NB4 (cell line): ENCODE data around the gene FHIT.
A peak's percentile ranks its signal among the peaks of the same experiment; 100 is the strongest.

Experiments
- DNase-seq: peaks from one replicate; pipeline ENCODE4 v3.0.0; 2010; ENCODE audit warnings: low read depth
- H3K4me3 ChIP-seq: one replicate; pipeline ENCODE4 v1.5.1; 2011; ENCODE audit warnings: mild to moderate bottlenecking, low read depth, low read length, moderate library complexity
- CTCF ChIP-seq: IDR thresholded peaks from one replicate; pipeline ENCODE4 v1.5.1; 2012; ENCODE audit warnings: low read depth, low read length
- MAX ChIP-seq: IDR thresholded peaks from 2 replicates; pipeline ENCODE4 v1.6.1; 2011; ENCODE audit warnings: low read depth, low read length
- MYC ChIP-seq: IDR thresholded peaks from 2 replicates; pipeline ENCODE4 v1.6.1; 2011; ENCODE audit warnings: low read depth, low read length
- POLR2A ChIP-seq: IDR thresholded peaks from 2 replicates; pipeline ENCODE4 v1.6.1; 2011; ENCODE audit warnings: mild to moderate bottlenecking; ENCODE audit not compliant: insufficient read length; ENCODE audit errors: extremely low read depth

Gene FHIT

GRCh38 chr3:61251174-61251972, at the start of gene FHIT:
Gene FHIT, minus strand, starts transcription at chr3:61251452.
- H3K4me3 ChIP-seq: peak within 1 kb of the TSS; percentile 85
- peak; percentile 96 for DNase-seq
- TF ChIP-seq MAX (no peak), POLR2A (peak; percentile 33)

- H3K4me3 ChIP-seq: no peak overlapping the region
- TF ChIP-seq POLR2A (no peak), MAX (no peak), MYC (no peak), CTCF (no peak)
- DNase-seq: no peak
These were observed 49.5 kb upstream of the FHIT start for GRCh38 chr3:61300786-61301185.

GRCh38 chr3:61300006-61300380, 48.7 kb upstream of the FHIT start:
- H3K4me3 ChIP-seq: no peak overlapping the region
- TF ChIP-seq MYC: no peak
- no peak for TF ChIP-seq CTCF
- no peak for TF ChIP-seq MAX
- no peak for TF ChIP-seq POLR2A
- no peak for DNase-seq

- H3K4me3 ChIP-seq: no peak overlapping the region
- TF ChIP-seq MAX (no peak), POLR2A (no peak), CTCF (no peak), MYC (no peak)
- DNase-seq: no peak
These were observed 48.2 kb upstream of the FHIT start for GRCh38 chr3:61299343-61300005.

- no peak overlapping the region for H3K4me3 ChIP-seq
- TF ChIP-seq CTCF (no peak), MAX (no peak), MYC (no peak), POLR2A (no peak)
- no peak for DNase-seq
These were observed 46.6 kb upstream of the FHIT start for GRCh38 chr3:61297821-61298220.

- DNase-seq: no peak
- TF ChIP-seq POLR2A (no peak), CTCF (no peak)
- H3K4me3 ChIP-seq: no peak overlapping the region
These were observed 37.2 kb upstream of the FHIT start for GRCh38 chr3:61288446-61288845.
